ENCODE results near the gene USP17L20. TPM values are rescaled to one million over a fixed set of nuclear protein-coding genes. Genes with fewer than 3 reads are reported as not detected.
"Not testable (repeated sequence)": the region's sequence is repeated elsewhere in the genome, so short reads cannot be mapped to it uniquely, and the experiment has no call there.

The USP17L20 gene
- polyA plus RNA-seq = not detected

- not testable (repeated sequence) for H3K27ac ChIP-seq (ENCODE audit: low read depth, low read length)
- WGBS, 3 donors = no CpG with 5 or more reads among the region's 15 CpGs
Observed at GRCh38 chr4:9257824-9258223, at the start of gene USP17L20. Gene USP17L20, plus strand, starts transcription at chr4:9258124. Its CDS starts 0 bp downstream, at chr4:9258124.

- 92% methylated on average over 13 of the region's 13 CpGs; no CpG with 5 or more reads in 2 of the 3 donors for WGBS, 3 donors
- H3K27ac ChIP-seq (ENCODE audit: low read depth, low read length) = not testable (repeated sequence)
Observed at GRCh38 chr4:9210357-9210756, 47.6 kb upstream of the USP17L20 start, which contains the start of gene USP17L10. Gene USP17L10, plus strand, starts transcription at chr4:9210657. Its CDS starts 0 bp downstream, at chr4:9210657.

- not testable (repeated sequence) for H3K27ac ChIP-seq (ENCODE audit: low read depth, low read length)
- WGBS, 3 donors = 68 to 80% (median 79%) methylated on average over 11 of the region's 14 CpGs
Observed at GRCh38 chr4:9214701-9215100, 43.2 kb upstream of the USP17L20 start.

GRCh38 chr4:9215105-9215504 is 42.8 kb upstream of the USP17L20 start, which contains the start of gene USP17L11:
Gene USP17L11, plus strand, starts transcription at chr4:9215405. Its CDS starts 0 bp downstream, at chr4:9215405.
- WGBS, 3 donors = 91% methylated on average over 10 of the region's 14 CpGs; no CpG with 5 or more reads in 2 of the 3 donors
- H3K27ac ChIP-seq (ENCODE audit: low read depth, low read length) = not testable (repeated sequence)

GRCh38 chr4:9219852-9220251 is 38.1 kb upstream of the USP17L20 start, which contains the start of gene USP17L12:
Gene USP17L12, plus strand, starts transcription at chr4:9220152. Its CDS starts 0 bp downstream, at chr4:9220152.
- not testable (repeated sequence) for H3K27ac ChIP-seq (ENCODE audit: low read depth, low read length)
- no CpG with 5 or more reads among the region's 13 CpGs for WGBS, 3 donors

- no CpG with 5 or more reads among the region's 14 CpGs for WGBS, 3 donors
- not testable (repeated sequence) for H3K27ac ChIP-seq (ENCODE audit: low read depth, low read length)
Observed at GRCh38 chr4:9224596-9224995, 33.3 kb upstream of the USP17L20 start, which contains the start of gene USP17L13. Gene USP17L13, plus strand, starts transcription at chr4:9224896. Its CDS starts 0 bp downstream, at chr4:9224896.

GRCh38 chr4:9230249-9230648 is 27.7 kb upstream of the USP17L20 start:
- 85 to 92% (median 87%) methylated on average over 5 of the region's 8 CpGs for WGBS, 3 donors

GRCh38 chr4:9234085-9234484 is 23.8 kb upstream of the USP17L20 start, which contains the start of gene USP17L15:
Gene USP17L15, plus strand, starts transcription at chr4:9234385. Its CDS starts 0 bp downstream, at chr4:9234385.
- not testable (repeated sequence) for H3K27ac ChIP-seq (ENCODE audit: low read depth, low read length)
- WGBS, 3 donors = no CpG with 5 or more reads among the region's 15 CpGs

More at GRCh38 chr4:9230249-9230648, 27.7 kb upstream of the USP17L20 start:
- H3K27ac ChIP-seq (ENCODE audit: low read depth, low read length) = not testable (repeated sequence)

GRCh38 chr4:9238461-9238860 is 19.5 kb upstream of the USP17L20 start:
- H3K27ac ChIP-seq (ENCODE audit: low read depth, low read length) = not testable (repeated sequence)
- 75 to 87% (median 76%) methylated on average over 9 to 11 of the region's 12 CpGs for WGBS, 3 donors

- not testable (repeated sequence) for H3K27ac ChIP-seq (ENCODE audit: low read depth, low read length)
- WGBS, 3 donors = 88 to 99% (median 88%) methylated on average over 5 of the region's 14 CpGs
Observed at GRCh38 chr4:9243579-9243978, 14.3 kb upstream of the USP17L20 start, which contains the start of gene USP17L17. Gene USP17L17, plus strand, starts transcription at chr4:9243879. Its CDS starts 0 bp downstream, at chr4:9243879.

GRCh38 chr4:9247953-9248680 is 9.8 kb upstream of the USP17L20 start, which contains the start of gene USP17L18:
Gene USP17L18, plus strand, starts transcription at chr4:9248630. Its CDS starts 0 bp downstream, at chr4:9248630.
- 71 to 92% (median 88%) methylated on average over 13 to 20 of the region's 26 CpGs for WGBS, 3 donors
- not testable (repeated sequence) for H3K27ac ChIP-seq (ENCODE audit: low read depth, low read length)

GRCh38 chr4:9253078-9253477 is 4.8 kb upstream of the USP17L20 start, which contains the start of gene USP17L19:
Gene USP17L19, plus strand, starts transcription at chr4:9253378. Its CDS starts 0 bp downstream, at chr4:9253378.
- not testable (repeated sequence) for H3K27ac ChIP-seq (ENCODE audit: low read depth, low read length)
- no CpG with 5 or more reads among the region's 13 CpGs for WGBS, 3 donors

GRCh38 chr4:9262572-9262971 is 4.6 kb downstream of the USP17L20 start, which contains the start of gene USP17L21:
Gene USP17L21, plus strand, starts transcription at chr4:9262872. Its CDS starts 0 bp downstream, at chr4:9262872.
- H3K27ac ChIP-seq (ENCODE audit: low read depth, low read length) = not testable (repeated sequence)
- no CpG with 5 or more reads among the region's 13 CpGs for WGBS, 3 donors

- no CpG with 5 or more reads among the region's 15 CpGs for WGBS, 3 donors
Observed at GRCh38 chr4:9267319-9267718, 9.4 kb downstream of the USP17L20 start, which contains the start of gene USP17L22. Gene USP17L22, plus strand, starts transcription at chr4:9267619. Its CDS starts 0 bp downstream, at chr4:9267619.

GRCh38 chr4:9271719-9272118 is 13.8 kb downstream of the USP17L20 start:
- WGBS, 3 donors = 53 to 91% (median 89%) methylated on average over 3 to 5 of the region's 10 CpGs
- H3K27ac ChIP-seq (ENCODE audit: low read depth, low read length) = not testable (repeated sequence)

More at GRCh38 chr4:9267319-9267718, 9.4 kb downstream of the USP17L20 start, which contains the start of gene USP17L22:
- not testable (repeated sequence) for H3K27ac ChIP-seq (ENCODE audit: low read depth, low read length)

All from adipose tissue (tissue), 3 donors.